Right lobe of liver (tissue), 6 donors: Measurements from ENCODE around the gene NMUR1. TPM values are rescaled to one million over a fixed set of nuclear protein-coding genes. Genes with fewer than 3 reads are reported as not detected.

Source experiments
- ATAC-seq, 4 donors: fragments of 200-7000 bp; cut with Tn5 transposase; one replicate each; pipeline ENCODE4 v1.9.1; 2020; ENCODE audit warnings: mild to moderate bottlenecking in 4 of 4, moderate library complexity in 4 of 4
- DNase-seq, 3 donors: peaks; one replicate each; pipeline ENCODE4 v3.0.0-alpha.2; 2020
- H3K27ac ChIP-seq, 3 donors: fragments of 200-600 bp; one replicate each; pipeline ENCODE4 v1.8.0; 2022
- H3K27me3 ChIP-seq, 2 donors: fragments of 200-600 bp; one replicate each; pipeline ENCODE4 v1.8.0; 2022
- H3K36me3 ChIP-seq, 4 donors: fragments of 200-600 bp; sonication (generic) in 1 of 4; one replicate each; pipeline versions ENCODE4 v1.5.1 to v1.8.0; 2017 to 2022; ENCODE audit warnings: control low read depth in 1 of 4
- H3K4me1 ChIP-seq, 4 donors: fragments of 200-600 bp; sonication (generic) in 1 of 4; one replicate each; pipeline versions ENCODE4 v1.5.1 to v1.8.0; 2017 to 2022; ENCODE audit warnings: control low read depth in 1 of 4
- H3K4me3 ChIP-seq, 3 donors: fragments of 200-600 bp; one replicate each; pipeline ENCODE4 v1.8.0; 2022
- H3K9me3 ChIP-seq, 4 donors: fragments of 200-600 bp; sonication (generic) in 1 of 4; one replicate each; pipeline versions ENCODE4 v1.5.1 to v1.8.0; 2017 to 2022; ENCODE audit warnings: control low read depth in 1 of 4
- CTCF ChIP-seq, 4 donors: fragments of 200-600 bp in 3 of 4; fragments of 450-650 bp in 1 of 4; IDR thresholded peaks; one replicate each; pipeline versions ENCODE4 v1.5.1 to v1.8.0; 2016 to 2022; ENCODE audit warnings: antibody characterized with exemption in 4 of 4, mild to moderate bottlenecking in 2 of 4
- POLR2A ChIP-seq: fragments of 450-650 bp; IDR thresholded peaks from one replicate; pipeline ENCODE4 v1.6.1; 2017; ENCODE audit warnings: antibody characterized with exemption, mild to moderate bottlenecking
- WGBS: methylation state at CpG from one replicate; pipeline ENCODE4 v1.1.6; 2018; ENCODE audit warnings: low coverage, low lambda C conversion rate; ENCODE audit not compliant: insufficient coverage; ENCODE audit errors: missing lambda C conversion rate; 5-methylcytosine and 5-hydroxymethylcytosine counted together
- intact Hi-C, 2 donors: fragments of 100-400 bp; cut with DNase I; formaldehyde crosslinking; loops; one replicate each; pipeline versions ENCODE4 v1.11.2 to v1.14.1; 2022
- total RNA-seq, 6 experiments: library from RNA; depleted of rRNA in 2 of 6; stranded (reverse); fragments of >200 nt in 2 of 6; fragmentation: NEBNext Ultra II Directional in 3 of 6; extraction: Animal tissue kit (Norgen Biotek cat#: 25700) in 3 of 6; gene quantifications; one replicate each; pipeline versions ENCODE4 v1.1.0 to v1.2.4, GENCODE V29; 2016 to 2023
- donor health status: DM: no; HTN: yes; CAD: no.
- donor health status: DM: no; HTN: no; CAD: no.
- donor health status: DM: no; HTN: no; CAD: no.
- donor health status: DM: no; HTN: yes; CAD: no.
- donor health status: DM: no; HTN: yes; CAD: no.

The NMUR1 gene
- total RNA-seq, 6 experiments from 2014 or later = 0.11 to 0.66 (median 0.36) TPM

GRCh38 chr2:231525248-231526163 lies 4.7 kb downstream of the NMUR1 start:
- no peak overlapping the region for H3K27ac ChIP-seq
- DNase-seq = no peak

GRCh38 chr2:231524477-231525247 lies 5.6 kb downstream of the NMUR1 start:
- H3K27me3 ChIP-seq = no peaks in the 10 kb centered on the region
- 74% methylated on average over 9 of the region's 16 CpGs for WGBS
- ATAC-seq (no peak), DNase-seq (no peak)
- no peak overlapping the region for H3K4me3 ChIP-seq
- intact Hi-C loops = no loop called here
- TF ChIP-seq POLR2A (no peak), CTCF (IDR thresholded peaks at IDR 0.05) (no peak)
- H3K27ac ChIP-seq = no peak overlapping the region
- H3K36me3 ChIP-seq = no peaks in the 10 kb centered on the region
- H3K9me3 ChIP-seq = no peaks in the 10 kb centered on the region
- H3K4me1 ChIP-seq = no peaks in the 10 kb centered on the region

More at GRCh38 chr2:231525248-231526163, 4.7 kb downstream of the NMUR1 start:
- no peaks in the 10 kb centered on the region for H3K36me3 ChIP-seq
- no peak overlapping the region for H3K4me3 ChIP-seq
- no peak for ATAC-seq
- intact Hi-C loops = no loop called here
- WGBS = 80% methylated on average over 2 of the region's 24 CpGs
- no peaks in the 10 kb centered on the region for H3K4me1 ChIP-seq
- peaks cover 0 to 4% of the 10 kb centered on the region in 2 donors for H3K27me3 ChIP-seq
- H3K9me3 ChIP-seq = no peaks in the 10 kb centered on the region
- TF ChIP-seq CTCF (IDR thresholded peaks at IDR 0.05) = no peak
- TF ChIP-seq POLR2A = no peak

GRCh38 chr2:231523451-231524285 lies 6.6 kb downstream of the NMUR1 start:
- intact Hi-C loops = no loop called here
- no peak overlapping the region for H3K4me3 ChIP-seq
- no peaks in the 10 kb centered on the region for H3K36me3 ChIP-seq
- DNase-seq = no peak
- no peak overlapping the region for H3K27ac ChIP-seq
- WGBS = 69% methylated on average over 8 of the region's 11 CpGs
- no peaks in the 10 kb centered on the region for H3K9me3 ChIP-seq
- H3K4me1 ChIP-seq = no peaks in the 10 kb centered on the region
- TF ChIP-seq CTCF (IDR thresholded peaks at IDR 0.05) = no peak
- TF ChIP-seq POLR2A = no peak
- peak; percentile 25 to 59 (median 34) for ATAC-seq
- no peaks in the 10 kb centered on the region for H3K27me3 ChIP-seq

GRCh38 chr2:231522418-231523180 lies 7.6 kb downstream of the NMUR1 start:
- intact Hi-C loops = no loop called here
- 80% methylated on average over 5 of the region's 8 CpGs for WGBS

More at GRCh38 chr2:231522418-231523180, 7.6 kb downstream of the NMUR1 start:
- no peaks in the 10 kb centered on the region for H3K9me3 ChIP-seq
- no peaks in the 10 kb centered on the region for H3K27me3 ChIP-seq
- ATAC-seq (no peak), DNase-seq (no peak)
- no peaks in the 10 kb centered on the region for H3K36me3 ChIP-seq
- no peak overlapping the region for H3K4me3 ChIP-seq
- H3K27ac ChIP-seq = no peak overlapping the region
- TF ChIP-seq CTCF (IDR thresholded peaks at IDR 0.05) = no peak
- no peak for TF ChIP-seq POLR2A
- H3K4me1 ChIP-seq = no peaks in the 10 kb centered on the region
